ENCODE results near the gene ARHGEF3.
"Not testable (repeated sequence)": the region's sequence is repeated elsewhere in the genome, so short reads cannot be mapped to it uniquely, and the experiment has no call there.

ARHGEF3 gene

DNA sequence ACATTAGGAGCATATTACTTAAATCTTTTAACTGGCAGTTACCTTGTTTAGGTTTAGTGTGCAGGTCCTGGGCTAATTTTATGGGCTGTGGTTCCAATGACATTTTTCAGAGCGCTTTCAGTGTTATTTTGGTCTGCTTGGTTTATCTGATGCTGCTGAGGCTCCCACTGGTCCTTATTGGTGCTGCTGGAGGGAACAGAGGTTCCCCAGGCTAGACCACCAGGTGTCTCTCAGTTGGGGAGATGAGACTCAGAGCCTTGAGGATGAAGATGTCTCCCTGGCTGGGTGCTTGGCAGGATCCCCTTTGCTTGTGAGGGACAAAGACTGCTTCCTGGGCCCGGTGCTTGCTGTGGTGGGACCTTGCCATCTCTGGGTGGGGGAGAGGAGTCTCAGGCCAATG is 90.4 kb downstream of the ARHGEF3 start:
- H3K27me3 ChIP-seq, result no peaks in the 10 kb centered on the region

DNA sequence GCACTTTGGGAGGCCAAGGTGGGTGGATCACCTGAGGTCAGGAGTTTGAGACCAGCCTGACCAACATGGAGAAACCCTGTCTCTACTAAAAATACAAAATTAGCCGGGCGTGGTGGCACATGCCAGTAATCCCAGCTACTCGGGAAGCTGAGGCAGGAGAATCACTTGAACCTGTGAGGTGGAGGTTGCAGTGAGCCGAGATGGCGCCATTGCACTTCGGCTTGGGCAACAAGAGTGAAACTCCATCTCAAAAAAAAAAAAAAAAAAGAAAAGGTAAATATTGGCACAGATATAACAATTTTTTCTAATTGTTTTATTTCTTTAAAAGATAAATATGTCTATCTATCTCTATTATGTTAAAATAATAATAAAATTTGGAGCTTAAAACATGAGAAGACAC is 94.3 kb downstream of the ARHGEF3 start:
- not testable (repeated sequence) for H3K4me3 ChIP-seq (ENCODE audit: low read depth, low read length); H3K4me1 ChIP-seq; DNase-seq; H3K27me3 ChIP-seq; H3K36me3 ChIP-seq; H3K9me3 ChIP-seq

More for the DNA sequence above, 90.4 kb downstream of the ARHGEF3 start:
- H3K4me3 ChIP-seq (ENCODE audit: low read depth, low read length), result no peak overlapping the region
- H3K9me3 ChIP-seq, result no peaks in the 10 kb centered on the region
- no peaks in the 10 kb centered on the region for H3K36me3 ChIP-seq
- TF ChIP-seq, protein P1, sequence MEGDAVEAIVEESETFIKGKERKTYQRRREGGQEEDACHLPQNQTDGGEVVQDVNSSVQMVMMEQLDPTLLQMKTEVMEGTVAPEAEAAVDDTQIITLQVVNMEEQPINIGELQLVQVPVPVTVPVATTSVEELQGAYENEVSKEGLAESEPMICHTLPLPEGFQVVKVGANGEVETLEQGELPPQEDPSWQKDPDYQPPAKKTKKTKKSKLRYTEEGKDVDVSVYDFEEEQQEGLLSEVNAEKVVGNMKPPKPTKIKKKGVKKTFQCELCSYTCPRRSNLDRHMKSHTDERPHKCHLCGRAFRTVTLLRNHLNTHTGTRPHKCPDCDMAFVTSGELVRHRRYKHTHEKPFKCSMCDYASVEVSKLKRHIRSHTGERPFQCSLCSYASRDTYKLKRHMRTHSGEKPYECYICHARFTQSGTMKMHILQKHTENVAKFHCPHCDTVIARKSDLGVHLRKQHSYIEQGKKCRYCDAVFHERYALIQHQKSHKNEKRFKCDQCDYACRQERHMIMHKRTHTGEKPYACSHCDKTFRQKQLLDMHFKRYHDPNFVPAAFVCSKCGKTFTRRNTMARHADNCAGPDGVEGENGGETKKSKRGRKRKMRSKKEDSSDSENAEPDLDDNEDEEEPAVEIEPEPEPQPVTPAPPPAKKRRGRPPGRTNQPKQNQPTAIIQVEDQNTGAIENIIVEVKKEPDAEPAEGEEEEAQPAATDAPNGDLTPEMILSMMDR (IDR thresholded peaks at IDR 0.05; ENCODE audit: low read depth, low read length), result no peak
- DNase-seq, result no peak
- H3K4me1 ChIP-seq, result no peaks in the 10 kb centered on the region

GRCh38 chr3:56706629-56707028 is 95.1 kb downstream of the ARHGEF3 start:
- DNase-seq, result no peak
- TF ChIP-seq, protein P1 (IDR thresholded peaks at IDR 0.05; ENCODE audit: low read depth, low read length), result no peak
- Histone ChIP-seq H3K9me3 (no peaks in the 10 kb centered on the region), H3K4me1 (no peaks in the 10 kb centered on the region), H3K36me3 (no peaks in the 10 kb centered on the region), H3K4me3 (ENCODE audit: low read depth, low read length) (no peak overlapping the region), H3K27me3 (no peaks in the 10 kb centered on the region)

- no peaks in the 10 kb centered on the region for H3K9me3 ChIP-seq
- no peaks in the 10 kb centered on the region for H3K4me1 ChIP-seq
- no peaks in the 10 kb centered on the region for H3K27me3 ChIP-seq
- TF ChIP-seq, protein P1 (IDR thresholded peaks at IDR 0.05; ENCODE audit: low read depth, low read length), result no peak
- H3K4me3 ChIP-seq (ENCODE audit: low read depth, low read length), result no peak overlapping the region
- no peak for DNase-seq
- no peaks in the 10 kb centered on the region for H3K36me3 ChIP-seq
Measured at GRCh38 chr3:56704706-56705105, 97.0 kb downstream of the ARHGEF3 start.

DNA sequence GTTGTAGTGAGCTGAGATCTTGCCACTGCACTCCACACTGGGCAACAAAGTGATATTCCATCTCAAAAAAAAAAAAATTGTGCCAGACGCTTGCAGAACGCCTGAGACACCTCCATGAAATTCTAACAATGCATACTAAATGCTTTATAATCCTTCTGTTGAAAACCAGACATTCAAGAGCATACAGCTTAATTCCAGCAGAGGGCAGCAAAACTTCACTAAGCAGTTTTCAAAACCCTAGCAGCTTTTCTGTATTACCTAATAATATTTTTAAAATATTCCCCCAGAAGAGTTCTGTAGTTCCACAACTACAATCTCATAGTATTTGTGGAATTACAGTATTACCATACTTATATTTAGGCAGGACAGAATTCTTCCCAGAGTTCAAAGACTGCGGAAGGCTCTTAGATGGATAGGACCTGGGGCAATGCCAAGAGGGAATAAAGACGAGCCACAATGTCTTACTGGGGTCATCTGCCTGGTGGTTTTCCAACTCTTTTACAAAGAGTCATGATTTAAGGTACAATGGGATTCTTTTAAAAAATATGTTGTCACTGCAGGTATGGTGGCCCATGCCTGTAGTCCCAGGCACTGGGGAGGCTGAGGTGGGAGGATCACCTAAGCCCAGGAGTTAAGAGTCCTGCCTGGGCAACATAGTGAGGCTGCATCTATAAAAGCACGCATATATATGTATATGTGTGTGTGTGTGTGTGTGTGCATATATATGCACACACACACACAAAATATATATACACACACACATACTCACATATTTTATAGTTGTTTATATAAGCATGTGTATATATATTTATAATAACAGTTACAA is 99.0 kb downstream of the ARHGEF3 start:
- Histone ChIP-seq H3K4me1 (no peaks in the 10 kb centered on the region), H3K27me3 (no peaks in the 10 kb centered on the region), H3K36me3 (no peaks in the 10 kb centered on the region), H3K9me3 (no peaks in the 10 kb centered on the region), H3K4me3 (ENCODE audit: low read depth, low read length) (no peak overlapping the region)
- TF ChIP-seq, protein P1 (IDR thresholded peaks at IDR 0.05; ENCODE audit: low read depth, low read length), result peak; percentile 69
- peak; percentile 18 for DNase-seq

- no peaks in the 10 kb centered on the region for H3K36me3 ChIP-seq
Measured at GRCh38 chr3:56700151-56700550, 101.6 kb downstream of the ARHGEF3 start.

More at GRCh38 chr3:56700151-56700550, 101.6 kb downstream of the ARHGEF3 start:
- no peak overlapping the region for H3K4me3 ChIP-seq (ENCODE audit: low read depth, low read length)
- TF ChIP-seq, protein P1 (IDR thresholded peaks at IDR 0.05; ENCODE audit: low read depth, low read length), result no peak
- DNase-seq, result no peak
- H3K27me3 ChIP-seq, result no peaks in the 10 kb centered on the region
- H3K4me1 ChIP-seq, result no peaks in the 10 kb centered on the region
- no peaks in the 10 kb centered on the region for H3K9me3 ChIP-seq

Measured in BE2C (cell line).